ENCODE measurements around the gene PRDM4.

DNA sequence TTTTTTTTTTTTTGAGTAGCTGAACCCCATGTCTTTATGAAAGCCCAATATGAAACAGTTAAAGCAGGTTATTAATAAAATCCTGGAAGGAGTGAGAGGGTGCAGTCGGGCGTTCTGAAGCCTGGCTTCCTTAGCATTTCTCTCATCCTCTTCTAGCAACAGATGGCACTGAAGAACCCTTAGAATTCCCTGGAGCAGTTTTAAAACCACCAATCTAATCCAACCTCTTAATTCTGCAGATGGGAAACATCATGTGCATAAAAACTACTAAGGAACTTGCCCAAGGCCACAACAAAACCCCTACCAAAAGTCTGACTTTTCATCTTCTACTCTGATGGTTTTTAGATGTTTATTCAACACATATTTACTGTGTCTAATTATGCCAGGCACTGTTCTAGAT lies 25.2 kb downstream of the PRDM4 start:
- TF ChIP-seq POLR2A (IDR thresholded peaks at IDR 0.05; ENCODE audit: low read depth, low read length) (no peak), CTCF (conservative IDR thresholded peaks at IDR 0.05; ENCODE audit: low read depth, low read length) (no peak), RAD21 (IDR thresholded peaks at IDR 0.05; ENCODE audit: low read length) (no peak), NFE2L2 (IDR thresholded peaks at IDR 0.05; ENCODE audit: low read depth, low read length) (no peak), RFX5 (IDR thresholded peaks at IDR 0.05; ENCODE audit: low read depth, low read length) (no peak), CEBPB (IDR thresholded peaks at IDR 0.05; ENCODE audit: low read depth, low read length) (no peak), BHLHE40 (IDR thresholded peaks at IDR 0.05; ENCODE audit: low read depth, low read length) (no peak), MAZ (IDR thresholded peaks at IDR 0.05; ENCODE audit: borderline replicate concordance, low read depth, low read length) (no peak), SMC3 (IDR thresholded peaks at IDR 0.05; ENCODE audit: low read depth, low read length) (no peak), MAFK (IDR thresholded peaks at IDR 0.05; ENCODE audit: low read depth, low read length) (no peak), FOS (IDR thresholded peaks at IDR 0.05; ENCODE audit: low read depth, low read length) (no peak)
- TF ChIP-seq, protein P1, sequence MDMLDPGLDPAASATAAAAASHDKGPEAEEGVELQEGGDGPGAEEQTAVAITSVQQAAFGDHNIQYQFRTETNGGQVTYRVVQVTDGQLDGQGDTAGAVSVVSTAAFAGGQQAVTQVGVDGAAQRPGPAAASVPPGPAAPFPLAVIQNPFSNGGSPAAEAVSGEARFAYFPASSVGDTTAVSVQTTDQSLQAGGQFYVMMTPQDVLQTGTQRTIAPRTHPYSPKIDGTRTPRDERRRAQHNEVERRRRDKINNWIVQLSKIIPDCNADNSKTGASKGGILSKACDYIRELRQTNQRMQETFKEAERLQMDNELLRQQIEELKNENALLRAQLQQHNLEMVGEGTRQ (IDR thresholded peaks at IDR 0.05; ENCODE audit: low read depth, low read length), result no peak
